Esophagus (tissue), 2 donors: ENCODE results near the gene TSPY3. TPM values are rescaled to one million over a fixed set of nuclear protein-coding genes. Genes with fewer than 3 reads are reported as not detected.
"Not testable (repeated sequence)": the region's sequence is repeated elsewhere in the genome, so short reads cannot be mapped to it uniquely, and the experiment has no call there.

ENCODE experiments used
- H3K27ac ChIP-seq, 2 donors: one replicate each; pipeline ENCODE4 v1.5.1; 2013; ENCODE audit warnings: low read depth in 2 of 2, mild to moderate bottlenecking in 2 of 2, inconsistent platforms in 1 of 2, low read length in 1 of 2, moderate library complexity in 1 of 2
- H3K27me3 ChIP-seq, 2 donors: one replicate each; pipeline ENCODE4 v1.6.1; 2013; ENCODE audit warnings: low read length in 2 of 2, control low read depth in 1 of 2, mild to moderate bottlenecking in 1 of 2; ENCODE audit not compliant: insufficient read depth in 2 of 2, control insufficient read depth in 1 of 2
- H3K36me3 ChIP-seq, 2 donors: one replicate each; pipeline ENCODE4 v1.6.1; 2013; ENCODE audit warnings: low read length in 1 of 2; ENCODE audit not compliant: control insufficient read depth in 2 of 2, insufficient read depth in 2 of 2
- H3K4me1 ChIP-seq, 2 donors: one replicate each; pipeline ENCODE4 v1.6.1; 2013; ENCODE audit warnings: low read length in 1 of 2; ENCODE audit not compliant: control insufficient read depth in 2 of 2, insufficient read depth in 2 of 2
- H3K4me3 ChIP-seq, 2 donors: one replicate each; pipeline ENCODE4 v1.5.1; 2013; ENCODE audit warnings: low read length in 2 of 2, mild to moderate bottlenecking in 2 of 2, low read depth in 1 of 2, moderate library complexity in 1 of 2
- H3K9me3 ChIP-seq, 2 donors: one replicate each; pipeline ENCODE4 v1.6.1; 2013; ENCODE audit warnings: mild to moderate bottlenecking in 2 of 2, low read depth in 1 of 2, low read length in 1 of 2, moderate library complexity in 1 of 2; ENCODE audit not compliant: control insufficient read depth in 2 of 2, insufficient read depth in 1 of 2
- WGBS, 2 donors: extraction: QIAGEN DNeasy Blood & Tissue Kit; methylation state at CpG; one replicate each; pipeline ENCODE4 v1.1.7; 2013; 5-methylcytosine and 5-hydroxymethylcytosine counted together
- polyA plus RNA-seq, 2 donors: library from polyadenylated mRNA; stranded (reverse); fragments of 200-250 nt; gene quantifications; one replicate each; pipeline ENCODE4 v1.2.3, GENCODE V29; 2013
- donor health status: healthy with polysubstance abuse.
- donor health status: Bipolar disorder and iron deficiency.

TSPY3 gene, protein sequence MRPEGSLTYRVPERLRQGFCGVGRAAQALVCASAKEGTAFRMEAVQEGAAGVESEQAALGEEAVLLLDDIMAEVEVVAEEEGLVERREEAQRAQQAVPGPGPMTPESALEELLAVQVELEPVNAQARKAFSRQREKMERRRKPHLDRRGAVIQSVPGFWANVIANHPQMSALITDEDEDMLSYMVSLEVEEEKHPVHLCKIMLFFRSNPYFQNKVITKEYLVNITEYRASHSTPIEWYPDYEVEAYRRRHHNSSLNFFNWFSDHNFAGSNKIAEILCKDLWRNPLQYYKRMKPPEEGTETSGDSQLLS
- polyA plus RNA-seq, result not detected

DNA sequence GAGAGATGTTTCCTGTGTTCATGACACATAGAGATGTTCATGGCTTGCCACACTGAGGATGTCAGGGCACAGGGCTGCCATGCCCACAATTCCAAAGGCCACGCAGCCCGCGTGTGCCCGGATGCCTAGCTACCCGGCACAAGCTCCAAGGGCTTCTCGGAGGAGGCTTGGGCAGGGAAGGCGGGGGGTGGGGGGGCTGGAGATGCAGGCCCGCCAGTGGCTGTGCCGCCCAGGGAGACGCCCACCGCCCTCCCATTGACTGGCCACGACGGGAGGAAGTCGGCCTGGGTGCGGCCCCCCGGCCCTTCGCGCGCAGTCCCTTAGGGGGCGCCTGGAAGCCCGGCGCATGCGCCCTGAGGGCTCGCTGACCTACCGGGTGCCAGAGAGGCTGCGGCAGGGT lies at the start of gene TSPY3:
Gene TSPY3, plus strand, starts transcription at position 301 of the 400 bp plus-strand sequence. Its CDS starts 46 bp downstream, at position 347.
- not testable (repeated sequence) for H3K4me1 ChIP-seq, H3K27ac ChIP-seq, H3K36me3 ChIP-seq, H3K4me3 ChIP-seq, H3K9me3 ChIP-seq, H3K27me3 ChIP-seq
- no CpG with 5 or more reads among the region's 26 CpGs for WGBS, 2 donors

GRCh38 chrY:9357497-9357896 lies 40.7 kb upstream of the TSPY3 start, which contains the start of gene TSPY8:
TSPY8 (plus strand) TSS chrY:9357797; CDS start chrY:9357843, 46 bp downstream.
- not testable (repeated sequence) for H3K9me3 ChIP-seq, H3K4me3 ChIP-seq, H3K4me1 ChIP-seq, H3K27ac ChIP-seq, H3K27me3 ChIP-seq, H3K36me3 ChIP-seq
- 89% methylated on average over 10 of the region's 25 CpGs; no CpG with 5 or more reads in 1 of the 2 donors for WGBS, 2 donors

DNA sequence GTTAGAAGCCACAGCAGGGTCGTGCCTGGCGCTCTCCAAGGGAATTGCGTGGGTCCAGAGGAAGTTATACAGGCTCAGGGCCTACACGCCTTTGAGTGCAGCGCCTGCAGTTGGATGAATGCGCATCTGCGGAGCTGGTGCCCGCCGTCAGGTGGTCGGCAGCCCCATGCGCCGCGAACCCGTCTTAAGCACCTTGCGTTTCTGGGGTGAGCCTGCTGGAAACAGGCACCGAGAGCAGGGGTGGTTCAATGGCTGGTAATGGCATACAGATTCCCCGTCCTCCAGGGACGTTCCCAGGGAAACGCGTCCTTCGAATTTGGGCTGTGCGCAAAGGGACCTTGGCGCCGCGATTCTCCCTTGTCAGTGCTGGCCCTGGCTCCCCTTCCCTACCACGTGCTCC lies 1.7 kb upstream of the TSPY3 start:
- H3K4me1 ChIP-seq, H3K36me3 ChIP-seq, H3K9me3 ChIP-seq, H3K27me3 ChIP-seq, H3K4me3 ChIP-seq, H3K27ac ChIP-seq: not testable (repeated sequence)
- 92% methylated on average over 10 to 13 of the region's 26 CpGs for WGBS, 2 donors

Other genes starting within 250 kb of the TSPY3 start
- not detected for gene TSPY4, start 61.0 kb upstream of the TSPY3 start, polyA plus RNA-seq
- not detected for gene TSPY8, start 40.6 kb upstream of the TSPY3 start, polyA plus RNA-seq
- not detected for gene TSPY1, start 68.5 kb downstream of the TSPY3 start, polyA plus RNA-seq
- gene TSPY9, start 88.8 kb downstream of the TSPY3 start, polyA plus RNA-seq, result not detected
- gene TSPY10, start 129.5 kb downstream of the TSPY3 start, polyA plus RNA-seq, result not detected